Activated naive CD4-positive, alpha-beta T cell treated with anti-CD3 and anti-CD28 coated beads for 36 hours (primary cell): Measurements from ENCODE around the gene ZER1. TPM values are rescaled to one million over a fixed set of nuclear protein-coding genes. Genes with fewer than 3 reads are reported as not detected.

ENCODE experiments used
- CTCF ChIA-PET: fragments of 350-600 bp; sonication (Branson Sonifier 250); formaldehyde crosslinking; loops from one replicate; lab custom pipeline; 2021; ENCODE audit warnings: antibody characterized with exemption; lab: Charles Lee
- DNase-seq: peaks from one replicate; pipeline ENCODE4 v3.0.0-alpha.2; 2020
- H3K27ac Mint-ChIP-seq: one replicate; pipeline ENCODE4 v1.8.0; 2021; ENCODE audit warnings: mild to moderate bottlenecking, mixed read lengths
- H3K27me3 Mint-ChIP-seq: one replicate; pipeline ENCODE4 v1.8.0; 2021; ENCODE audit warnings: low read depth, mixed read lengths
- H3K36me3 Mint-ChIP-seq: one replicate; pipeline ENCODE4 v1.8.0; 2021; ENCODE audit warnings: low read depth, mixed read lengths
- H3K4me1 Mint-ChIP-seq: one replicate; pipeline ENCODE4 v1.8.0; 2021; ENCODE audit warnings: low read depth, mixed read lengths
- H3K4me3 Mint-ChIP-seq: one replicate; pipeline ENCODE4 v1.8.0; 2021; ENCODE audit warnings: mild to moderate bottlenecking, moderate library complexity, mixed read lengths
- H3K9me3 Mint-ChIP-seq: one replicate; pipeline ENCODE4 v1.8.0; 2021; ENCODE audit warnings: mixed read lengths
- intact Hi-C: fragments of 100-400 bp; cut with micrococcal nuclease; formaldehyde crosslinking; loops from one replicate; pipeline ENCODE4 v1.15.1; 2023
- total RNA-seq, 2 experiments: library from RNA; stranded (reverse); gene quantifications; one replicate each; pipeline ENCODE4 v1.2.3, GENCODE V29; 2021

The ZER1 gene
- total RNA-seq, 2 experiments from 2014 or later: 9.9 to 11.0 TPM

DNA sequence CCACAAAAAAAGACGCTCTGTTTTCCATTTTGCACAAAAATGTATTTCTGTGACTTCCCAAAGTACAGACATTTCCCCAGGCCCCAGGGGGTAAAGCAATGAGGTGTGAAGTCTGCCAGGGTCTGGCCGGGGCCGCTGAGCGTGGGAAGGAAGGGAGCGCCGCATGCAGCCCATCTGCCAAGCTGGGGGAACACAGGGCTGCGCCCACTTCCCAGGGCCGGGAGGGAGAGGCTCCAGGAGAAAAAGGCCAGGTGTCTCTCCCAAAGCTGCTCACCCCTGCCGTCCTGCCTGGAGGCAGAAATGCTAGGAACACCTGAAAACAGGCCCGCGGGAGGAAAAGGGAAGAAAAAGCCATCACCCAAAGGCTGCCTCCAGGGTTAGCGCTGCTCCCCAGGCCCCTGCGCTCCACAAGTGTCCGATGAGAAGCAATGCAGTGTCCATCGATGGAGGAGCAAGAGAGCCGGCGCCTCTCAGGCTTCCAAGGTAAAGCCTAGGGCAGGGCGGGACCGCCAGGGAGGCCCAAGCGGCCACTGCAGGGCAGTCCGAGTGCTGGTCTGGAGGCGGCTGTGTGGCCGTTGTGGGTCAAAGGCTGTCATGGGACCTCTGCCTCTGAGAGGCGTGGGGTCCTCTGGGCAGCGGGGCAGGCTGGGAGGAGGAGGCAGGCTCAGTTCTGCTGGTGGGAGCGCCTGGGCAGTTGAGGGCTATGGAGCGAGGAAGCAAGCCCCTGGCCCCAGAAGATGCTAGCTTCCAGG, 41.8 kb downstream of the ZER1 start:
- CTCF ChIA-PET: no interaction called here
- no peaks in the 10 kb centered on the region for H3K36me3 Mint-ChIP-seq
- H3K27ac Mint-ChIP-seq: no peak overlapping the region
- peaks cover 6% of the 10 kb centered on the region for H3K4me1 Mint-ChIP-seq
- no peaks in the 10 kb centered on the region for H3K27me3 Mint-ChIP-seq
- H3K9me3 Mint-ChIP-seq: no peaks in the 10 kb centered on the region
- intact Hi-C loops: no loop called here
- DNase-seq: no peak
- H3K4me3 Mint-ChIP-seq: no peak overlapping the region

DNA sequence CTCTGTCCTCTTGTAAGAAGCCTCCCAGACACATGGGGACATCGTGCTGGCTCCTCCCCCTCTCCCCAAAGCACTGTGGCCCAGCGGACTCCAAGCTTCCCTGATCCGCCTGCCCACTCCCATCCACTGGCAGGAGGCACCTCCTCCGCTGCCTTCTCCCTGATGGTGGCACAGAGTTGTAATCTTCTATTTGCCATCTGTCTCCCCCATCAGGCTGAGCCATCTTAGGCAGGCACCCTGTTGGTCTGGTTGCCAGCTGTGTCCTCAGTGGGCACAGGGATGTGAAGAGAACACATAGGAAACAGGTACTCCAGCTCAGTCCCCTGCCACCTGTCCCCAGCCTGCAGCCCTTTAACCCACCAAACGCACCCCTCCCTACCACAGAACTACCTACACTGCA, 42.4 kb downstream of the ZER1 start:
- no peaks in the 10 kb centered on the region for H3K27me3 Mint-ChIP-seq
- peaks cover 11% of the 10 kb centered on the region for H3K4me1 Mint-ChIP-seq
- H3K36me3 Mint-ChIP-seq: no peaks in the 10 kb centered on the region
- H3K27ac Mint-ChIP-seq: no peak overlapping the region
- H3K9me3 Mint-ChIP-seq: no peaks in the 10 kb centered on the region
- DNase-seq: no peak
- intact Hi-C loops: no loop called here
- CTCF ChIA-PET: no interaction called here
- H3K4me3 Mint-ChIP-seq: no peak overlapping the region

DNA sequence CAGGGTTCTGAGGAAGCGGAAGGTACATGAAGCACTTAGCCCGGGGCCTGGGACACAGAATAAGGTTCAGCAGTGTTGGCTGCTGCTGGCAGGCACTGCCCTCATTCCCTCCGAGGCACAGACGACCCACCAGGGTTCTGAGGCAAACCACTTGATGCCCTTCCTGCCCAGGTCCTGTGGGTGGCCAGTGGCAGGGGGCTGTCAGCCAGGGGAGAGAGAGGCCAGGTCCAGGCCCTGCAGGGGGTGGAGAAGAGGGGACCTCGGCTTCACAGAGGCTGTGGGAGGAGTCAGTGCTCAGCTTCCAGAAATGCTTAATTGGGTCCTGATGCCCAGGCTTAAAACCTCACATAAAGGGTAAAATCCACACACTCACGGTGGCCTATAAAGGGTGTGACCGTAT, 43.4 kb downstream of the ZER1 start:
- Mint-ChIP-seq H3K4me1 (peaks cover 16% of the 10 kb centered on the region), H3K4me3 (no peak overlapping the region), H3K27ac (no peak overlapping the region), H3K9me3 (no peaks in the 10 kb centered on the region), H3K36me3 (peaks cover 2% of the 10 kb centered on the region), H3K27me3 (no peaks in the 10 kb centered on the region)
- intact Hi-C loops: no loop called here
- CTCF ChIA-PET: interaction anchor here (0.7 kb wide), 1 partner anchor 15 kb away, joined by 3 read pairs; no protein-coding TSS in a partner anchor
- DNase-seq: no peak

DNA sequence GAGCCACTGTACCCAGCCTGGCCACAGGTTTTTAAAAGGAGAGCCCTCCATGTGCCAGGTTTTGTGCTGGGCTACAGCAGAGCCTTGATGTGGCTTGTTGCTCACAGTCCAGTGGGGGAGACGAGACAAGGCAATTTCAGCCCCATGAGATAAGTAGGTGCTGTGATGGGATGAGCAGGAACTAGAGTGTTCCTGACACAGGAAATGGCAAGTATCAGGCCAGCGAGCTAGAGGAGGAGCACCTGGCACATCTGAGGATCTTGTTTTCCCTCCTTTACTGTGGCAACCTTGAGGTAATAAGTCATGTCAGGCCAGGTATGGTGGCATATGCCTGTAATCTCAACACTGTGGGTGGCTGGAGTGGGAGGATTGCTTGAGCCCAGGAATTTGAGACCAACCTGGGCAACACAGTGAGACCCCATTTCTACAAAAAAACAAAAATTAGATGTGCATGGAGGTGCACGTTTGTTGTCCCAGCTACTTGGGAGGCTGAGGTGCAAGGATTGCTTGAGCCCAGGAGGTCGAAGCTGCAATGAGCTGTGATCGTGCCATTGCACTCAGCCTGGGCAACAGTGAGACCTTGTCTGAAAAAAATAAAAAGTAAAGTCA, 44.0 kb downstream of the ZER1 start:
- Mint-ChIP-seq H3K27me3 (no peaks in the 10 kb centered on the region), H3K27ac (no peak overlapping the region), H3K4me3 (no peak overlapping the region), H3K36me3 (peaks cover 2% of the 10 kb centered on the region), H3K9me3 (no peaks in the 10 kb centered on the region), H3K4me1 (peaks cover 21% of the 10 kb centered on the region)
- DNase-seq: no peak
- intact Hi-C loops: no loop called here
- CTCF ChIA-PET: no interaction called here

DNA sequence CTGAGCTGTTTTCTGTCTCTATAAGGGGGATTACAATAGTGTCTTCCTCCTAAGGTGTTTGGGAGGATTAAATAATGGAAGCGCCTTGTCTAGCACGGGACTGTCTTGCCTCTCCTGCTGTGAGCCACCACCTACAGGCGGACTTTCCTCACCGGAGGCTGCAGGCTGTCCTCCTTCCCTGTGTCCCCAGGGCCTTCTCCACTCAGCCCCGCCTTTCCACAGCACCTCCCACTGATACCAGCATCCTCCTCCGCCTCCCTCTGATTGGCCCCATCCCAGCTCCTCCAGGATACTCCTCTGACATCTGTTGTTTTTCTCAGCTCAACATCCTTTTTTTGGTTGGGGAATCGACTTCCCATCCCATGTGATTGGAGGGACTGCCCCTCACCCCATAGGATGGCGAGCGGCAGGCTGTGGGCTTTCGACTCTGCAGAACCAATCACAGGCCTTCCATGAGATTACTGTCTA, 46.9 kb downstream of the ZER1 start:
- Mint-ChIP-seq H3K36me3 (peaks cover 2% of the 10 kb centered on the region), H3K9me3 (no peaks in the 10 kb centered on the region), H3K27ac (peak overlapping the region; percentile 86), H3K4me3 (peak overlapping the region; percentile 97), H3K27me3 (no peaks in the 10 kb centered on the region), H3K4me1 (peaks cover 28% of the 10 kb centered on the region)
- CTCF ChIA-PET: interaction anchor here (0.9 to 2.0 kb wide), 4 partner anchors 9 to 152 kb away, joined by 3 to 5 read pairs (median 4); partner anchors contain the start of gene PKN3
- intact Hi-C loops: loop anchor here (1.0 to 5.0 kb wide), 9 partner anchors 22 to 448 kb away; partner anchors contain the start of genes DOLK, DYNC2I2, GOLGA2 and MIGA2
- peak; percentile 69 for DNase-seq

DNA sequence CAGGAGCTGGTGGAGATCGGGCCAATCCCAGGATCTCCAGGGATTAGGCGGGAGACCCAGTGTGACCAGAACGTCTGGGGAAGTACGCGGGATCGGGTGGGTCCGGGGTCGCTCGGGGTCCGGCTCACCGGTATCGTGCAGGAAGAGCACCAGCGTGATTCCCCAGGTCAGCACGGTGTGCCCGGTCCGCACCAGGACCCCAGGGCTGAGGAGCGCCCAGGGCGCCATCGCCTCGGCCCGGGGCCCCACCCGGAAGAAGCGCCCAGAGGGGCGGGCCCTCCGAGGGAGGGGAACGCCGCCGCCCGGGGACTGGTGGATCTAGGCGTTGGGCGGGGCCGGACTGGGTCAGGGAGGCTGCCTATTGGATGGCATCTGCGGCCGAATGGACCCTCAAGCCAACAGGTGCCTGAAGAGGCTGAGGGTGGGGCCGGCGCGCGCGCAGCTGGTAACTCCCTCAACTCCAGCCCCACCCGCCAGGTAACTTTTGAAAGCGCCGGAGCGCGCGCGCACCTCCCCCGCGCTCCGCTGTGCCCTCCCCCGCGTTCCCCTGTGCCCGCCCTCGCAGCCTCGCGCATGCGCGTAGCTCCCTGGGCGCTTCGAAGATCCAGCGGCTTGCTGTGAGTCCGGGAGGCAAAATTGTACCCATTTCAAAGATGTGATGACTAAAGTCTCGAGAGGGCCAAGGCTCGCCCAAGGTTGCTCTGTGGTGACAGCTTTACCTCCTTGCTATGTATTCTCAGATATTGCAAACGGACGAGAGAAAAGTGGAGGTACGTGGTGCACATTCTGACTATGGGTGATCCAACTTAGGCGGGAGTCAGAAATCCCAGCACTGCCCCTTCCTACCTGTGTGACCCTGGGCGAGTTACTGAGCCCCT, 47.6 kb downstream of the ZER1 start, which contains the start of gene ZDHHC12:
Gene ZDHHC12, minus strand, starts transcription at position 262 of the 878 bp plus-strand sequence. Its CDS starts 34 bp downstream, at position 228.
- peaks cover 28% of the 10 kb centered on the region for H3K4me1 Mint-ChIP-seq
- intact Hi-C loops: loop anchor here (1.0 to 5.0 kb wide), 9 partner anchors 22 to 448 kb away; partner anchors contain the start of genes DOLK, DYNC2I2, GOLGA2 and MIGA2
- CTCF ChIA-PET: interaction anchor here (0.9 to 2.0 kb wide), 5 partner anchors 9 to 153 kb away, joined by 3 to 5 read pairs (median 3); partner anchors contain the start of gene PKN3
- no peaks in the 10 kb centered on the region for H3K9me3 Mint-ChIP-seq
- peak within 1 kb of the TSS; percentile 97 for H3K4me3 Mint-ChIP-seq
- H3K36me3 Mint-ChIP-seq: peaks cover 2% of the 10 kb centered on the region
- peak; percentile 100 for DNase-seq
- H3K27ac Mint-ChIP-seq: peak within 1 kb of the TSS; percentile 94
- no peaks in the 10 kb centered on the region for H3K27me3 Mint-ChIP-seq

DNA sequence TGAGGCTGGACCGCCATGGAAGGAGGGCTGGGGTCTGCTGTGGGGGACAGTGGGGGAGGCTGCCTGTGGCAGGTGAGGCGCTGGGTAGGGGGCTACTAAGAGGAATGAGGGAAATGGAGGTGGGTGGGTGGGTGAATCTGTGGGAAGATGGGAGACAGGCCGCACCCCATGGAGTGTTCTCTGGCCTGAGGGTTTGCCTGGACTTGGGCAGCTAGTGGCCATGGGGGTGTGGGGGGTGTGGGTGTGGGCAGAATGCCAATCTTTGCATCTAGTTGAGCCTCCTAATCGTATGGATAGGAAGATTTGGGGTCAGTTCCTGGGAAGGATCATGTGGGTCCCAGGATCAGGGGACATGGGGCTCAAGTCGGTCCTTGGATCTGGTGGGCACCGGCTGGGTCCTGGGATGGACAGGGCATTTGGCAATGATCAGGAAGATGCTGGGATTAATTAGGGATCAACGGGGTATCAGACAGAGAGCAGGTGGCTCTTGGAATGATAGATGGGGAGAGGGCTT, 48.3 kb downstream of the ZER1 start:
- peaks cover 2% of the 10 kb centered on the region for H3K36me3 Mint-ChIP-seq
- no peaks in the 10 kb centered on the region for H3K27me3 Mint-ChIP-seq
- peak; percentile 16 for DNase-seq
- peaks cover 28% of the 10 kb centered on the region for H3K4me1 Mint-ChIP-seq
- H3K27ac Mint-ChIP-seq: peak overlapping the region; percentile 94
- no peaks in the 10 kb centered on the region for H3K9me3 Mint-ChIP-seq
- peak overlapping the region; percentile 97 for H3K4me3 Mint-ChIP-seq
- CTCF ChIA-PET: interaction anchor here (1.2 to 1.6 kb wide), 2 partner anchors 65 to 154 kb away, joined by 3 read pairs; no protein-coding TSS in a partner anchor
- intact Hi-C loops: loop anchor here (5.0 kb wide), 1 partner anchor 64 kb away; the partner anchor contains the start of gene TBC1D13

DNA sequence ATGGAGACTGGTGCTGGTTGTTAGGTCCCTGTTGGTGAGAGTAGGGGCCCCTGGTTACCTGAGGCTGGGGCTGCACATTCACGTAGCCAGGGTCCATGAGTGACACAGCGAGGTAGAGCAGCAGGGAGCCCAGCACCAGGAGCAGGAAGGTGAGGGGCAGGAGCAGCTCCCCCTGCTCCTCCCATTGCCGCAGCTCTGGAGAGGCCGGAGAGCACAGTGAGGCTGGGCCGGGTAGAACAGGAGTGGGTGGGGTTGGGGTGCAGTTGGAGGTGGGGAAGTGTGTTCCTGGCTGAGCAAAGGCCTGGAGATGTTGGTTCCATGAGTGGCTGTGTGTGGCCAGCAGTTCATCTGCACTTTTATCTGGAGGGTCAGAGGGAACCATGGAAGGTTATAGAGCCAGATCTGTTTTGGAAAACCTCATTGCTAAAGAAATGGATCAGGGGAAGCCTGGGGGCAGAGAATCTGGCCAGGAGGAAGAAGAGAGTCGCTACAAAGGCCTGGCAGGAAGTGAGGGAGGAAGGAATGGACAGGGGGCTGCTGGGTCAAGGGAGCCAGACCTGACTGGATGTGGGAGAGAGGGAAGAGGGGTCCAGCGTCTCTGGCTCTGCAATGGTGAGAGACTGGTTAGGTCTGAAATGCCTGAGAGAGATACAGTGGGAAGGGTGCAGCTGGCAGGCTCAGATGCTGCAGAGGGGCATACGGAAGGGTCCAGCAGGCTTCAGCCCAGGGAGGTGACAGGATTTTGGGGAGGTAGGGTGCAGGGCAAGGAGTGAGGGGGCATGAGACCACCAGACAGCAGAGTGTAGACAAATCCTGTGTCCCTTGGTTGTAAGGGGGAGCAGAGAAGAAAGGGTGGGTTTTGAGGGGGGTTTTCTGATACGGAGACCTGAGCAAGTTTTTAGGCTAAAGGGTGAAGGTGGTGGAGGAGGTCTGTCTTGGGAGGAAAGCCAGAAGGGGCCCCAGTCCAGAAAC, 49.1 kb downstream of the ZER1 start:
- Mint-ChIP-seq H3K4me3 (peak overlapping the region; percentile 97), H3K36me3 (peaks cover 2% of the 10 kb centered on the region), H3K9me3 (no peaks in the 10 kb centered on the region), H3K27ac (peak overlapping the region; percentile 94), H3K4me1 (peaks cover 28% of the 10 kb centered on the region), H3K27me3 (no peaks in the 10 kb centered on the region)
- CTCF ChIA-PET: no interaction called here
- no peak for DNase-seq
- intact Hi-C loops: loop anchor here (5.0 kb wide), 1 partner anchor 65 kb away; the partner anchor contains the start of gene TBC1D13

DNA sequence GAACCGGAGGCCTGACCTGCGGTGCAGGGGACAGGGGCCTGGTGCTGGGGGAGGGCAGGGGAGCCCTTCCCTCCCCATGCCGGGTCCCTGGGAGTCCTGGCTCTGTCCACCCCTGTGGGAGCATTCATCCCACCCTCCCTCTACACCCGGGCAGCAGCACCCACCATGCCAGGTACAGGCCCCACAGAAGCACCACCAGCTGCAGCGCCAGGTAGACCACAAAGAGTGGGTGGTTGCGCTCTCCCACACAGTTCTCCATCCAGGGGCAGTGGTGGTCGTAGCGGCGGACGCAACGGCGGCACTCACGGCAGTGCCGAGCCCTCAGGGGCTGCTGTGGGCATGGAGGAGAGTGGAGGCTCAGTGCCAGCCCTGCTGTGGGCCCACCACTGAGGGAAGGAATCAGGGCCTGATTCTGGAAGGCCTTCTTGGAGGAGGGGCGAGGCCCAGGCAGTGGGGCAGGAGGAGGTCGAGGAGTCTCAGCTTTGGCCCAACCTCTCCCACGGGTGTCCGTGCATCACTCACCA, 50.2 kb downstream of the ZER1 start:
- peaks cover 2% of the 10 kb centered on the region for H3K36me3 Mint-ChIP-seq
- H3K4me3 Mint-ChIP-seq: no peak overlapping the region
- H3K27ac Mint-ChIP-seq: no peak overlapping the region
- intact Hi-C loops: loop anchor here (5.0 kb wide), 1 partner anchor 66 kb away; the partner anchor contains the start of gene TBC1D13
- H3K9me3 Mint-ChIP-seq: no peaks in the 10 kb centered on the region
- DNase-seq: no peak
- CTCF ChIA-PET: no interaction called here
- H3K4me1 Mint-ChIP-seq: peaks cover 25% of the 10 kb centered on the region
- H3K27me3 Mint-ChIP-seq: no peaks in the 10 kb centered on the region

DNA sequence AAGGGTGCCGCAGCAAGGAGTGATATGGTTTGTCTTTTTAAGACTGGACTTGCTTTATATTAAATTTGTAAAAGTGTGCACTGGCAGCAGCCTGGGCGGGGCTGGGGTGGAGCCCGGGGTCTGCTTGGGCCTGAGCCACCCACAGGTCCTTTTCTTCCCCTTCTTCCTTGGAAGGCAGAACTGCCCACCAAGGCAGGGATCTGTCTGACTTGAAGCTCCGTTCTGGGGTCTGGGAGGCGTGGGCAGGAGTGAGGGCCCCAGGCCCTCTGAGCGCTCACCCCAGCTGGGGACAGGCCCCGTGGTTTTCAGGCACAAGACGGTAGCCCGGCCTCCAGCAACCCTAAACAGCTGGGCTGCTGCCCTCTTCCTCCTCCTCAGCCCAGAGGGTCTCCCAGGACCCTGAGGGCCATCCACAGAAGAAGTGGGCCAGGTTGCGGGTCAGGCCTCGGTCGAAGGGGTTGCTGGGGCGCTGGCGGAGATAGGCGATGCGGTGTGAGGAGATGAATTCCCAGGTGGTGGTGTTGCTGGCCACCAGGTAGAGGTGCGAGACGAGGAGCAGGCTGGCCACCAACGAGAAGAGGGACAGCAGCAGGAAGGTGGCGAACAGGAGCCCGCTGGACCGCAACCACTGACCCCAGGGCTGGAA, 50.8 kb downstream of the ZER1 start:
- Mint-ChIP-seq H3K36me3 (peaks cover 2% of the 10 kb centered on the region), H3K4me1 (peaks cover 25% of the 10 kb centered on the region), H3K27ac (no peak overlapping the region), H3K27me3 (no peaks in the 10 kb centered on the region), H3K4me3 (peak overlapping the region; percentile 15), H3K9me3 (no peaks in the 10 kb centered on the region)
- CTCF ChIA-PET: no interaction called here
- intact Hi-C loops: loop anchor here (5.0 kb wide), 1 partner anchor 66 kb away; the partner anchor contains the start of gene TBC1D13
- no peak for DNase-seq
